HepG2 (cell line): ENCODE measurements around the gene PLXND1. TPM values are rescaled to one million over a fixed set of nuclear protein-coding genes. Genes with fewer than 3 reads are reported as not detected.

Experiments
- ATRX ChIP-seq: sonication (generic); formaldehyde crosslinking; IDR thresholded peaks from 2 replicates; pipeline ENCODE4 v1.4.0; 2020; ENCODE audit warnings: missing genetic modification reagents, borderline replicate concordance
- DR1 ChIP-seq: sonication (generic); formaldehyde crosslinking; IDR thresholded peaks from 2 replicates; pipeline ENCODE4 v1.8.0; 2021; ENCODE audit warnings: mild to moderate bottlenecking, missing genetic modification reagents, inconsistent platforms
- FOXC1 ChIP-seq: sonication (generic); formaldehyde crosslinking; IDR thresholded peaks from 2 replicates; pipeline ENCODE4 v1.8.0; 2022; ENCODE audit warnings: mild to moderate bottlenecking, missing genetic modification reagents, borderline replicate concordance
- GTF2F1 ChIP-seq: fragments of 150-350 bp; IDR thresholded peaks from 2 replicates; pipeline ENCODE4 v1.6.1; 2014; ENCODE audit warnings: low read length
- HNRNPH1 ChIP-seq: fragments of 200-400 bp; formaldehyde crosslinking; optimal IDR thresholded peaks from 2 replicates; pipeline ENCODE3; 2017; ENCODE audit warnings: mild to moderate bottlenecking, low read depth, low read length
- KLF11 ChIP-seq: IDR thresholded peaks from 2 replicates; pipeline ENCODE4 v1.6.1; 2016; ENCODE audit warnings: missing compliant biosample characterization
- MLLT10 ChIP-seq: sonication (generic); formaldehyde crosslinking; IDR thresholded peaks from 2 replicates; pipeline ENCODE4 v1.4.0; 2020; ENCODE audit warnings: missing genetic modification reagents
- NAIF1 ChIP-seq: sonication (generic); formaldehyde crosslinking; IDR thresholded peaks from 2 replicates; pipeline ENCODE4 v1.5.0; 2020; ENCODE audit warnings: mild to moderate bottlenecking, missing genetic modification reagents, borderline replicate concordance
- NKX3-1 ChIP-seq: sonication (generic); formaldehyde crosslinking; IDR thresholded peaks from 2 replicates; pipeline ENCODE4 v1.5.0; 2020; ENCODE audit warnings: missing genetic modification reagents
- PRMT3 ChIP-seq: sonication (generic); formaldehyde crosslinking; IDR thresholded peaks from 2 replicates; pipeline ENCODE4 v1.8.1; 2022; ENCODE audit warnings: low read depth, mild to moderate bottlenecking, moderate library complexity, missing genetic modification reagents, borderline replicate concordance
- RBAK ChIP-seq: sonication (generic); formaldehyde crosslinking; IDR thresholded peaks from 2 replicates; pipeline ENCODE4 v1.5.1; 2020; ENCODE audit warnings: mild to moderate bottlenecking, missing genetic modification reagents
- RELA ChIP-seq: sonication (generic); formaldehyde crosslinking; IDR thresholded peaks from 2 replicates; pipeline ENCODE4 v1.4.0; 2020; ENCODE audit warnings: missing genetic modification reagents
- SSRP1 ChIP-seq: IDR thresholded peaks from 2 replicates; pipeline ENCODE4 v1.6.1; 2016; ENCODE audit warnings: control low read depth
- TCF7L2 ChIP-seq: IDR thresholded peaks from 2 replicates; pipeline ENCODE4 v1.6.1; 2011; ENCODE audit warnings: mild to moderate bottlenecking, low read depth, low read length, moderate library complexity
- ZBTB3 ChIP-seq: sonication (generic); formaldehyde crosslinking; IDR thresholded peaks from 2 replicates; pipeline ENCODE4 v1.4.0; 2020; ENCODE audit warnings: low read depth, mild to moderate bottlenecking, moderate library complexity, missing genetic modification reagents, borderline replicate concordance
- ZFY ChIP-seq: sonication (generic); formaldehyde crosslinking; IDR thresholded peaks from 2 replicates; pipeline ENCODE4 v1.4.0; 2020; ENCODE audit warnings: missing genetic modification reagents
- ZNF124 ChIP-seq: sonication (generic); formaldehyde crosslinking; IDR thresholded peaks from 2 replicates; pipeline ENCODE4 v1.4.0; 2020; ENCODE audit warnings: missing genetic modification reagents
- ZNF264 ChIP-seq: sonication (generic); formaldehyde crosslinking; IDR thresholded peaks from 2 replicates; pipeline ENCODE4 v1.4.0; 2020; ENCODE audit warnings: missing genetic modification reagents
- ZNF329 ChIP-seq: sonication (generic); formaldehyde crosslinking; IDR thresholded peaks from 2 replicates; pipeline ENCODE4 v1.9.0; 2021; ENCODE audit warnings: low read depth, mild to moderate bottlenecking, missing genetic modification reagents
- ZNF354B ChIP-seq: sonication (generic); formaldehyde crosslinking; IDR thresholded peaks from 2 replicates; pipeline ENCODE4 v1.8.0; 2022; ENCODE audit warnings: mild to moderate bottlenecking, missing genetic modification reagents
- ZNF577 ChIP-seq: sonication (generic); formaldehyde crosslinking; IDR thresholded peaks from 2 replicates; pipeline ENCODE4 v1.4.0; 2020; ENCODE audit warnings: mild to moderate bottlenecking, low read depth, missing genetic modification reagents, borderline replicate concordance
- ZNF7 ChIP-seq: IDR thresholded peaks from 2 replicates; pipeline ENCODE4 v1.6.1; 2016; ENCODE audit warnings: missing biosample characterization, missing genetic modification reagents
- polyA plus RNA-seq, 8 experiments: library from polyadenylated mRNA; depleted of rRNA in 3 of 8; stranded (reverse) in 7 of 8; unstranded in 1 of 8; fragments of >200 nt; fragmentation: Illumina TruSeq in 4 of 8; extraction: Trizol in 4 of 8; gene quantifications; 2 replicates each; pipeline versions ENCODE4 v1.2.1 to v1.2.3, GENCODE V29; 2011 to 2016; ENCODE audit warnings: low read depth in 4 of 8, missing spikeins in 1 of 8, mixed read lengths in 1 of 8; ENCODE audit not compliant: insufficient read depth in 1 of 8
- total RNA-seq, 5 experiments: library from RNA; depleted of rRNA; stranded (reverse); fragments of >200 nt; fragmentation: Illumina TruSeq; extraction: Trizol; gene quantifications; 2 replicates each; pipeline ENCODE4 v1.2.3, GENCODE V29; 2016; ENCODE audit warnings: low read depth in 1 of 5
- TF ChIP-seq, protein P1 (sequence below): sonication (generic); formaldehyde crosslinking; IDR thresholded peaks from 2 replicates; pipeline ENCODE4 v1.4.0; 2020; ENCODE audit warnings: missing genetic modification reagents
- TF ChIP-seq, protein P2 (sequence below): sonication (generic); formaldehyde crosslinking; IDR thresholded peaks from 2 replicates; pipeline ENCODE4 v1.9.0; 2021; ENCODE audit warnings: missing genetic modification reagents, borderline replicate concordance
- TF ChIP-seq, protein P3 (sequence below): IDR thresholded peaks from 2 replicates; pipeline ENCODE4 v1.6.1; 2018; ENCODE audit warnings: missing genetic modification reagents, mild to moderate bottlenecking, missing compliant biosample characterization
- TF ChIP-seq, protein P4 (sequence below): sonication (generic); formaldehyde crosslinking; IDR thresholded peaks from 2 replicates; pipeline ENCODE4 v1.4.0; 2020; ENCODE audit warnings: missing genetic modification reagents, borderline replicate concordance

Gene PLXND1
- total and polyA plus RNA-seq, 2 of the 13 experiments (the other 11 are each of a cell fraction or from before 2014, with no cell fraction given): 15.9 to 42.0 TPM

DNA sequence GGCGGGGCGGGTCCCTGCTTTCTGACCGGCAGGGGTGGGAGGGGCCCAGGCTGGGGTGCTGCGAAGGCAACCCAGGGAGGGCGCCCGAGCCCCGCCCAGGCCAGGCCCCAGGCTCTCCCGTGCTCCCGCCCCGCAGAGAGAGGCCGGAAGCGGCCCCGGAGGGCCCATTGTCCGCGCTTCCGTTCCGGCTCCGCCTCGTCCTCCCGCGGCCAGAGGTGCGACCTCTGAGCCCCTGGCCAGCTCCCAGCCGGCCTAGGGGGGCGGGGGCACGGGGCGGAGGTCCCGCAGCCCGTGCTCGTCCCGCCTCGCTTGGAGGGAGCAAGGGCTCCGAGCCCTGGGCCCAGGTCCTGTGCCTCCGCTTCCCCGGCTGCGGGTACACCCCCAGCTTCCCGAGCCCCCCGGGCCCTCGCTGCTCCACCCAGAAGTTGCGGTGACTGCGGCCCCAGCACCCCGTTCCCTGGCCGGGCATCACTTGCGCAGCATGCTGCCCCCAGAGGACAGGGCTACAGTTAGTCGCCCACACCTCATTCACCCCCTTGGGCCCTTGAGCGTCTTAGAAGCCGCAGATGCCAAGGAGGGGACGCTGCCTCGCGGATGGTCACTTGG lies 20.4 kb upstream of the PLXND1 start (continued):
- TF ChIP-seq, protein P1, sequence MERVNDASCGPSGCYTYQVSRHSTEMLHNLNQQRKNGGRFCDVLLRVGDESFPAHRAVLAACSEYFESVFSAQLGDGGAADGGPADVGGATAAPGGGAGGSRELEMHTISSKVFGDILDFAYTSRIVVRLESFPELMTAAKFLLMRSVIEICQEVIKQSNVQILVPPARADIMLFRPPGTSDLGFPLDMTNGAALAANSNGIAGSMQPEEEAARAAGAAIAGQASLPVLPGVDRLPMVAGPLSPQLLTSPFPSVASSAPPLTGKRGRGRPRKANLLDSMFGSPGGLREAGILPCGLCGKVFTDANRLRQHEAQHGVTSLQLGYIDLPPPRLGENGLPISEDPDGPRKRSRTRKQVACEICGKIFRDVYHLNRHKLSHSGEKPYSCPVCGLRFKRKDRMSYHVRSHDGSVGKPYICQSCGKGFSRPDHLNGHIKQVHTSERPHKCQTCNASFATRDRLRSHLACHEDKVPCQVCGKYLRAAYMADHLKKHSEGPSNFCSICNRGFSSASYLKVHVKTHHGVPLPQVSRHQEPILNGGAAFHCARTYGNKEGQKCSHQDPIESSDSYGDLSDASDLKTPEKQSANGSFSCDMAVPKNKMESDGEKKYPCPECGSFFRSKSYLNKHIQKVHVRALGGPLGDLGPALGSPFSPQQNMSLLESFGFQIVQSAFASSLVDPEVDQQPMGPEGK (CRISPR knock-in tag): peak; percentile 94
- TF ChIP-seq ZNF329 (CRISPR knock-in tag) (0 out of 2 replicates have a peak, but pooled peaks have one; percentile 47), ZNF264 (CRISPR knock-in tag) (no peak; the same call in 1 of the 2 replicates), ZNF124 (CRISPR knock-in tag) (peak; percentile 74; the same call in 1 of the 2 replicates), GTF2F1 (no peak), DR1 (CRISPR knock-in tag) (no peak), FOXC1 (no peak), ZNF577 (no peak), TCF7L2 (no peak), KLF11 (CRISPR knock-in tag) (no peak; the same call in 1 of the 2 replicates), RELA (CRISPR knock-in tag) (peak; percentile 77; the same call in 1 of the 2 replicates), RBAK (no peak), HNRNPH1 (no peak), PRMT3 (CRISPR knock-in tag) (peak; percentile 71), ZFY (CRISPR knock-in tag) (peak; percentile 81), ZNF354B (CRISPR knock-in tag) (no peak), NKX3-1 (no peak), ZNF7 (CRISPR knock-in tag) (no peak), SSRP1 (CRISPR knock-in tag) (no peak), ZBTB3 (CRISPR knock-in tag) (no peak), MLLT10 (CRISPR knock-in tag) (no peak), NAIF1 (no peak), ATRX (CRISPR knock-in tag) (no peak)
- TF ChIP-seq, protein P2, sequence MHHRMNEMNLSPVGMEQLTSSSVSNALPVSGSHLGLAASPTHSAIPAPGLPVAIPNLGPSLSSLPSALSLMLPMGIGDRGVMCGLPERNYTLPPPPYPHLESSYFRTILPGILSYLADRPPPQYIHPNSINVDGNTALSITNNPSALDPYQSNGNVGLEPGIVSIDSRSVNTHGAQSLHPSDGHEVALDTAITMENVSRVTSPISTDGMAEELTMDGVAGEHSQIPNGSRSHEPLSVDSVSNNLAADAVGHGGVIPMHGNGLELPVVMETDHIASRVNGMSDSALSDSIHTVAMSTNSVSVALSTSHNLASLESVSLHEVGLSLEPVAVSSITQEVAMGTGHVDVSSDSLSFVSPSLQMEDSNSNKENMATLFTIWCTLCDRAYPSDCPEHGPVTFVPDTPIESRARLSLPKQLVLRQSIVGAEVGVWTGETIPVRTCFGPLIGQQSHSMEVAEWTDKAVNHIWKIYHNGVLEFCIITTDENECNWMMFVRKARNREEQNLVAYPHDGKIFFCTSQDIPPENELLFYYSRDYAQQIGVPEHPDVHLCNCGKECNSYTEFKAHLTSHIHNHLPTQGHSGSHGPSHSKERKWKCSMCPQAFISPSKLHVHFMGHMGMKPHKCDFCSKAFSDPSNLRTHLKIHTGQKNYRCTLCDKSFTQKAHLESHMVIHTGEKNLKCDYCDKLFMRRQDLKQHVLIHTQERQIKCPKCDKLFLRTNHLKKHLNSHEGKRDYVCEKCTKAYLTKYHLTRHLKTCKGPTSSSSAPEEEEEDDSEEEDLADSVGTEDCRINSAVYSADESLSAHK: no peak
- TF ChIP-seq, protein P3, sequence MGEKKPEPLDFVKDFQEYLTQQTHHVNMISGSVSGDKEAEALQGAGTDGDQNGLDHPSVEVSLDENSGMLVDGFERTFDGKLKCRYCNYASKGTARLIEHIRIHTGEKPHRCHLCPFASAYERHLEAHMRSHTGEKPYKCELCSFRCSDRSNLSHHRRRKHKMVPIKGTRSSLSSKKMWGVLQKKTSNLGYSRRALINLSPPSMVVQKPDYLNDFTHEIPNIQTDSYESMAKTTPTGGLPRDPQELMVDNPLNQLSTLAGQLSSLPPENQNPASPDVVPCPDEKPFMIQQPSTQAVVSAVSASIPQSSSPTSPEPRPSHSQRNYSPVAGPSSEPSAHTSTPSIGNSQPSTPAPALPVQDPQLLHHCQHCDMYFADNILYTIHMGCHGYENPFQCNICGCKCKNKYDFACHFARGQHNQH (CRISPR knock-in tag): peak; percentile 80
- TF ChIP-seq, protein P4, sequence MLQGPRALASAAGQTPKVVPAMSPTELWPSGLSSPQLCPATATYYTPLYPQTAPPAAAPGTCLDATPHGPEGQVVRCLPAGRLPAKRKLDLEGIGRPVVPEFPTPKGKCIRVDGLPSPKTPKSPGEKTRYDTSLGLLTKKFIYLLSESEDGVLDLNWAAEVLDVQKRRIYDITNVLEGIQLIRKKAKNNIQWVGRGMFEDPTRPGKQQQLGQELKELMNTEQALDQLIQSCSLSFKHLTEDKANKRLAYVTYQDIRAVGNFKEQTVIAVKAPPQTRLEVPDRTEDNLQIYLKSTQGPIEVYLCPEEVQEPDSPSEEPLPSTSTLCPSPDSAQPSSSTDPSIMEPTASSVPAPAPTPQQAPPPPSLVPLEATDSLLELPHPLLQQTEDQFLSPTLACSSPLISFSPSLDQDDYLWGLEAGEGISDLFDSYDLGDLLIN (CRISPR knock-in tag): no peak
